Spleen (tissue), 11 donors: ENCODE results near the gene CENPT. TPM values are rescaled to one million over a fixed set of nuclear protein-coding genes. Genes with fewer than 3 reads are reported as not detected.

Source experiments
- DNase-seq: peaks from one replicate; pipeline ENCODE4 v3.0.0-alpha.2; 2020
- H3K27ac ChIP-seq, 8 donors: fragments of 200-600 bp; sonication (generic) in 7 of 8; 1 replicate in 4 of 8; 2 replicates in 4 of 8; pipeline versions ENCODE4 v1.5.0 to v1.8.0; 2016 to 2021; ENCODE audit warnings: inconsistent platforms in 4 of 8, mild to moderate bottlenecking in 4 of 8, moderate library complexity in 1 of 8
- H3K27me3 ChIP-seq, 7 donors: fragments of 200-600 bp; sonication (generic) in 6 of 7; replicated peaks in 1 of 7; 1 replicate in 4 of 7; 2 replicates in 3 of 7; pipeline versions ENCODE4 v1.5.0 to v1.8.0; 2016 to 2021; ENCODE audit warnings: inconsistent platforms in 3 of 7, mild to moderate bottlenecking in 1 of 7
- H3K36me3 ChIP-seq, 6 donors: fragments of 200-600 bp; sonication (generic) in 5 of 6; 1 replicate in 4 of 6; 2 replicates in 2 of 6; pipeline versions ENCODE4 v1.5.0 to v1.8.0; 2016 to 2021; ENCODE audit warnings: inconsistent platforms in 2 of 6
- H3K4me1 ChIP-seq, 6 donors: fragments of 200-600 bp; sonication (generic) in 5 of 6; 1 replicate in 3 of 6; 2 replicates in 3 of 6; pipeline versions ENCODE4 v1.5.0 to v1.8.0; 2016 to 2021; ENCODE audit warnings: inconsistent platforms in 3 of 6
- H3K4me3 ChIP-seq, 8 donors: fragments of 200-600 bp; sonication (generic) in 7 of 8; 1 replicate in 4 of 8; 2 replicates in 4 of 8; pipeline versions ENCODE4 v1.5.0 to v1.8.0; 2016 to 2021; ENCODE audit warnings: inconsistent platforms in 4 of 8, mild to moderate bottlenecking in 4 of 8, moderate library complexity in 2 of 8
- H3K9me3 ChIP-seq, 8 donors: fragments of 200-600 bp; sonication (generic) in 7 of 8; 1 replicate in 4 of 8; 2 replicates in 4 of 8; pipeline versions ENCODE4 v1.5.0 to v1.8.0; 2016 to 2021; ENCODE audit warnings: inconsistent platforms in 4 of 8
- CTCF ChIP-seq, 11 experiments: fragments of 200-600 bp in 7 of 11; fragments of 450-650 bp in 4 of 11; sonication (generic) in 4 of 11; IDR thresholded peaks in 8 of 11; conservative IDR thresholded peaks in 3 of 11; 1 replicate in 7 of 11; 2 replicates in 4 of 11; pipeline versions ENCODE4 v1.4.0 to v1.8.0; 2016 to 2021; ENCODE audit warnings: antibody characterized with exemption in 11 of 11, inconsistent platforms in 4 of 11, mild to moderate bottlenecking in 1 of 11
- POLR2A ChIP-seq, 3 donors: fragments of 450-650 bp; IDR thresholded peaks; one replicate each; pipeline ENCODE4 v1.5.1; 2017; ENCODE audit warnings: antibody characterized with exemption in 3 of 3, mild to moderate bottlenecking in 1 of 3
- POLR2AphosphoS5 ChIP-seq, 3 donors: sonication (generic); formaldehyde crosslinking; IDR thresholded peaks; one replicate each; pipeline ENCODE4 v1.5.1; 2017; ENCODE audit warnings: antibody characterized with exemption in 3 of 3
- WGBS, 5 donors: extraction: QIAGEN DNeasy Blood & Tissue Kit in 3 of 5; methylation state at CpG; one replicate each; pipeline versions ENCODE4 v1.1.5 to v1.1.7; 2013 to 2018; 5-methylcytosine and 5-hydroxymethylcytosine counted together
- intact Hi-C: fragments of 100-400 bp; cut with DNase I; formaldehyde crosslinking; loops from one replicate; pipeline ENCODE4 v1.15.0; 2023; ENCODE audit warnings: low total_unique reads
- polyA plus RNA-seq, 3 donors: library from polyadenylated mRNA; stranded (reverse); fragments of 200-250 nt; gene quantifications; one replicate each; pipeline ENCODE4 v1.2.1, GENCODE V29; 2013
- total RNA-seq, 7 donors: library from RNA; depleted of rRNA in 3 of 7; stranded (reverse); fragments of >200 nt in 3 of 7; fragmentation: NEBNext Ultra II Directional in 4 of 7; extraction: Animal tissue kit (Norgen Biotek cat#: 25700) in 4 of 7; gene quantifications; one replicate each; pipeline versions ENCODE4 v1.1.0 to v1.2.1, GENCODE V29; 2016 to 2021
- donor health status: healthy with polysubstance abuse.
- donor health status: DM: no; HTN: no; CAD: no; lungs with moderate emphysema.
- donor health status: DM: no; HTN: no; CAD: no.
- donor health status: Bipolar disorder and iron deficiency.
- donor health status: healthy.
- donor health status: DM: no; HTN: no; CAD: no.
- donor health status: DM: yes; HTN: yes; CAD: no.

CENPT gene
- total and polyA plus RNA-seq, 10 donors = 43.2 to 101 (median 53.4) TPM

- 81 to 89% (median 86%) methylated on average over 6 to 7 of the region's 7 CpGs for WGBS, 5 donors
- TF ChIP-seq POLR2AphosphoS5 (IDR thresholded peaks at IDR 0.05) (no peak), CTCF (IDR thresholded peaks at IDR 0.05 in 8 of 11, conservative IDR thresholded peaks at IDR 0.05 in 3 of 11) (no peak), POLR2A (IDR thresholded peaks at IDR 0.05) (no peak)
- no peak for DNase-seq
- H3K4me3 ChIP-seq = no peak overlapping the region
- intact Hi-C loops = loop anchor here (10.0 kb wide), 2 partner anchors 46 to 276 kb away; partner anchors contain the start of gene RIPOR1
- H3K4me1 ChIP-seq = peaks cover 33 to 86% (median 54%) of the 10 kb centered on the region in 6 donors
- H3K27me3 ChIP-seq = no peaks in the 10 kb centered on the region
- no peak overlapping the region for H3K27ac ChIP-seq
- no peaks in the 10 kb centered on the region for H3K9me3 ChIP-seq
- H3K36me3 ChIP-seq = peaks cover 0 to 82% (median 14%) of the 10 kb centered on the region in 6 donors
Observed at GRCh38 chr16:67800338-67800926, 47.1 kb downstream of the CENPT start.

- no peak for TF ChIP-seq CTCF (IDR thresholded peaks at IDR 0.05 in 8 of 11, conservative IDR thresholded peaks at IDR 0.05 in 3 of 11)
- no peak for TF ChIP-seq POLR2A (IDR thresholded peaks at IDR 0.05)
- TF ChIP-seq POLR2AphosphoS5 (IDR thresholded peaks at IDR 0.05) = no peak
- Histone ChIP-seq H3K9me3 (no peaks in the 10 kb centered on the region), H3K4me1 (peaks cover 2 to 62% (median 18%) of the 10 kb centered on the region in 6 donors), H3K27me3 (no peaks in the 10 kb centered on the region), H3K27ac (no peak overlapping the region), H3K36me3 (peaks cover 0 to 52% (median 14%) of the 10 kb centered on the region in 6 donors), H3K4me3 (no peak overlapping the region)
- intact Hi-C loops = no loop called here
- WGBS, 5 donors = 92 to 99% (median 97%) methylated on average over 5 of the region's 5 CpGs
- no peak for DNase-seq
Observed at GRCh38 chr16:67796099-67796718, 51.3 kb downstream of the CENPT start.

- intact Hi-C loops = no loop called here
Observed at GRCh38 chr16:67790071-67790470, 57.4 kb downstream of the CENPT start.

More at GRCh38 chr16:67790071-67790470, 57.4 kb downstream of the CENPT start:
- H3K36me3 ChIP-seq = peaks cover 0 to 25% (median 0%) of the 10 kb centered on the region in 6 donors
- peak overlapping the region in 3 of 8 donors; percentile 6 to 50 (median 21) for H3K27ac ChIP-seq
- no peak for DNase-seq
- H3K4me1 ChIP-seq = peaks cover 0 to 57% (median 19%) of the 10 kb centered on the region in 6 donors
- H3K9me3 ChIP-seq = no peaks in the 10 kb centered on the region
- no peaks in the 10 kb centered on the region for H3K27me3 ChIP-seq
- TF ChIP-seq CTCF (IDR thresholded peaks at IDR 0.05 in 8 of 11, conservative IDR thresholded peaks at IDR 0.05 in 3 of 11) (no peak), POLR2A (IDR thresholded peaks at IDR 0.05) (no peak), POLR2AphosphoS5 (IDR thresholded peaks at IDR 0.05) (no peak)
- no peak overlapping the region for H3K4me3 ChIP-seq
